ENCODE measurements around the gene COL5A1.

Gene COL5A1

DNA sequence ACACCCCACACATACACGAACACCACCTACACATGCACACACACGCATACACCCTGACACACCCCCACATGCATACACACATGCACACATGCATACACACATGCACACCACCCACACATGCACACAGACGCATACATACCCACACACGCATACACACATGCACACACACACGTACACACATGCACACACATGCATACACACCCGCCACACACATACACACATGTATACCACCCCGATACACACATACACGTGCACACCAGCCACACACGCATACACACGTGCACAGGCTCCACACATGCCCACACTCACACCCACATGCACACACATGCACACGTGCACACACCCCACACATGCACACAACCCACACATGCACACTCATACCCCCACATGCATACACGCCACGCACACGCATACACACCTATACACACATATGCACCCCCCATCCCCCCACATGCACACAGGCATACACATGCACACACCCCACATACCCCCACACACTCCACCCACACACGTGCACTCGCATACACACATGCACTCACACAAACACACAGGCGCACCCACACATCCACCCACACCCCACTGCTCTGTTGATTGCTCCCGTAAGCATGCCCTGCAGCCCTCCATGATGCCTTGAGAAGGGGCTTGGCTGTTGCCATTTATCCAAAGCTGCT lies 119.3 kb downstream of the COL5A1 start:
- TF ChIP-seq, protein P1, sequence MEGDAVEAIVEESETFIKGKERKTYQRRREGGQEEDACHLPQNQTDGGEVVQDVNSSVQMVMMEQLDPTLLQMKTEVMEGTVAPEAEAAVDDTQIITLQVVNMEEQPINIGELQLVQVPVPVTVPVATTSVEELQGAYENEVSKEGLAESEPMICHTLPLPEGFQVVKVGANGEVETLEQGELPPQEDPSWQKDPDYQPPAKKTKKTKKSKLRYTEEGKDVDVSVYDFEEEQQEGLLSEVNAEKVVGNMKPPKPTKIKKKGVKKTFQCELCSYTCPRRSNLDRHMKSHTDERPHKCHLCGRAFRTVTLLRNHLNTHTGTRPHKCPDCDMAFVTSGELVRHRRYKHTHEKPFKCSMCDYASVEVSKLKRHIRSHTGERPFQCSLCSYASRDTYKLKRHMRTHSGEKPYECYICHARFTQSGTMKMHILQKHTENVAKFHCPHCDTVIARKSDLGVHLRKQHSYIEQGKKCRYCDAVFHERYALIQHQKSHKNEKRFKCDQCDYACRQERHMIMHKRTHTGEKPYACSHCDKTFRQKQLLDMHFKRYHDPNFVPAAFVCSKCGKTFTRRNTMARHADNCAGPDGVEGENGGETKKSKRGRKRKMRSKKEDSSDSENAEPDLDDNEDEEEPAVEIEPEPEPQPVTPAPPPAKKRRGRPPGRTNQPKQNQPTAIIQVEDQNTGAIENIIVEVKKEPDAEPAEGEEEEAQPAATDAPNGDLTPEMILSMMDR (IDR thresholded peaks at IDR 0.05; ENCODE audit: control insufficient read depth, insufficient read depth, low read depth, low read length, missing control alignments): no peak
- DNase-seq (ENCODE audit: low read depth): no peak
- no peak overlapping the region for H3K4me3 ChIP-seq (ENCODE audit: control insufficient read depth, low read depth, low read length)

DNA sequence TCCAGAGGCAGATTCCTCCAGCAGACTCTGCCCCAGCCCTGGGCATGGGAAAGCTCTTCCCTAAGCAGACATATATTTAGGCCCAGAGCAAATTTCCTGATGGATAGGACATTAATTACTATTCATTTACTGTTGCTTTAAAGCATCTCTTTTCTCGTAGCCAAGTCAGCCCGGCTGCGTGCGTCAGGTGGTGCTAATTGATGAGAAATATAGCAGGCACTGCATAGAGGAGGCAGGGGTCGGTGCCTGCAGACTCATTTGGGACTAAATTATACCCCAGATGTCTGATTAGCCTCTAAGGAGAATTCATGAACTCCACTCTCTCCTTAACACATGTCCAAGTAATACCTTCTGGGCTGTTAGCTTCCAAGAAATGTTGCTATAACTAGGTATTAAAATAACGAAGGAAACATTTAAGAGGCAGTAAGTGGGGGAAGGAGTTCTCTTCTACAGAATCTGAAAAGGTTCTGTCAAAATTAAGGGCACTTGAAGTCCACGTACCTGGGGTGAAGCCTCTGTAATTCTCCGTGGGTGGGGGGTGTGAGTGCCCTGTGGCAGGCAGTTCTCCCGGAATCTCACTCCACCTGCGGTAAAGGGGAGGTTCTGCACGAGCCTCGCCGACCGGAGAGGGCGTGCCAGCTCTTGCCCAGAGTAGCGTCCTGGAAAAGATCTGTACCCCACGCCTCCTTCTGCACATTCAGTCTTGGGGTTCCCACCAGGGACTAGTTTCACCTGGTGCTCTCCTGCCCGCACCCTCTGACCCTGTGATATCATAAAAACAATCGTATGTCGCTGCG lies 123.1 kb downstream of the COL5A1 start:
- H3K4me3 ChIP-seq (ENCODE audit: control insufficient read depth, low read depth, low read length): no peak overlapping the region
- DNase-seq (ENCODE audit: low read depth): no peak
- TF ChIP-seq, protein P1 (IDR thresholded peaks at IDR 0.05; ENCODE audit: control insufficient read depth, insufficient read depth, low read depth, low read length, missing control alignments): no peak

DNA sequence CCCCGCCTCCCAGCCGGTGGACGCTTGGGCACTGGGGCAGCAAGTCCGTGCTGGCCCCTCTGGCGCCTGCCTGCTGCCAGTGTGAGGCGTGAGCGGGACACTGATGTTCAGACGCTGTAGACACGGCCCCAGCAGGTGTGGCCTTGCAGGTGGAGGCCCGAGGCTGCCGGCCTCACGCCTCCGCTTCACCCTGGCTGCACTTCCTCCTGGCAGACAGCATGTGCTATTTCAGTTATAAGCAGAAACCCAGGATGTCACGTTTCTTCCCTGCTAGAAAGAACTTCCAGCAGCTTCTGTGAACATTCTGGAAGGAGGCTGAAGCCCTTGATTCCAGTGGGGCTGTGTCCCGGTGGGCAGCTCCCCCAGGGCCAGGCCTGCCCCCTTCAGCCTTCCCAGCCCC lies 124.2 kb downstream of the COL5A1 start:
- no peak for DNase-seq (ENCODE audit: low read depth)
- no peak overlapping the region for H3K4me3 ChIP-seq (ENCODE audit: control insufficient read depth, low read depth, low read length)
- TF ChIP-seq, protein P1 (IDR thresholded peaks at IDR 0.05; ENCODE audit: control insufficient read depth, insufficient read depth, low read depth, low read length, missing control alignments): no peak

DNA sequence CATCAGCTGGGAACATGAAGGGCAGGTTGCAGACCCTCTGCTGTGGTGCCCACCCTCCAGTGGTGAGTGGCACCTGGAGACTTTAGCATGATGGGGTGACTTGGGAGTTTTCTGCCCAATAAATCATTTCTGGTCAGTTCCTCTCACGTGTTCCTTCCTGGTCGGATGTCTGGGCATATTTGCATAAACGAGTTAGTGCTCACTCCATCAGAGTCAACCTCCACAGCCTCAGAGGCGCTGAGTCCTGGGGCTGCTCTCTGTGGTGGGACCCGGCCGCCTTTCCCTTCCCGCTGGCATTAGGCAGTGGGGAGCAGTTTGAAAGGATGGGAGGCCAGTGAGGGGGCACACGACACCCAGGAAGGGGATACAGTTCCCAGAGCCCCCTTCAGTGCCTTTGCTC lies 125.0 kb downstream of the COL5A1 start:
- TF ChIP-seq, protein P1 (IDR thresholded peaks at IDR 0.05; ENCODE audit: control insufficient read depth, insufficient read depth, low read depth, low read length, missing control alignments): no peak
- DNase-seq (ENCODE audit: low read depth): no peak
- no peak overlapping the region for H3K4me3 ChIP-seq (ENCODE audit: control insufficient read depth, low read depth, low read length)

DNA sequence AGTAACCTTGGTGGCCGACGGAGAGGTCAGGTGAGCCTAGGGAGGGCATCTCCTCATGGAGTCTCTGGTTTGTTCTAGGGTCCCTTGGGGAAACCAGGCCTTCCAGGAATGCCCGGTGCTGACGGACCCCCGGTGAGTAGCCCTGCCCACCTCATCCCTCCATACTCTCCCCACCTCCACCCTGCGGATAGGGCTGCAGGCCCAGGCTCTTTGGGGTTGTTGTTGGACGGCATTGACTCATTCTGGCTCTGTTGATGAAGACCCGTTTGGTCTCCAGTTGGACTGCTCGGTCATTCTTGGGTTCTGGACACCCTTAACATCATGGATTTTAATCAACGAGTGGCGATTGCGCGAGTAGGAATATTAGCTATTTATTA lies 126.7 kb downstream of the COL5A1 start:
- TF ChIP-seq, protein P1 (IDR thresholded peaks at IDR 0.05; ENCODE audit: control insufficient read depth, insufficient read depth, low read depth, low read length, missing control alignments): no peak
- no peak for DNase-seq (ENCODE audit: low read depth)
- no peak overlapping the region for H3K4me3 ChIP-seq (ENCODE audit: control insufficient read depth, low read depth, low read length)

DNA sequence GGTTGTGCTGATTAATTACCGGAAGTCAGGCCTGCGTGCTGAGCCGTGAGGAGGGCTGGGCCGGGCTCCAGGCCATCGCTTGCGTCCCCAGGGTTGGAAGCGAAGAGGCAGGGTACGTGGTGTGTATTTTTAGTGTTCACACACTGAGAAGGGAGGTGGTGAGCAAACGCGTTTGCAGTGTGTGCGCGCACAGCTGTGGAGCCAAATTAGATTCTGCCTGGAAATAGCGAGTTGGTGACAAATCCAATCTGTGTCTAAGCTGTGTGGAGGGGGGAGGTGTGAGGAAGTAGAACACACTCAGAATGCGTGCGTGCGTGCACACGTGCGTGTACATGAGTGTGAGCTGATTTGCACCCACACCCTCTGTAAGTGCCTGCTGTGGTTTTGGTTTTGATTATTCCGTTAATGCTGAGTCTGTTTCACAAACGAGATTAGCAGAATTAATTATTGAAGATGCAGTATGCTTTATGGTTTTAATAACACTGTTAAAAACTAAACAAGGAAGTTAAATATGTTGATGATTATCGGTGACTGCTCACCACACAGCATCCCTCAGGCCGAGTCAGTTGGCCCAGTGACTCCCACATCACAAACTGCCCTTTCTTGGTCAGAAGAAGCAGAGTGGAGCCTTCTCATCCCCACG lies 127.2 kb downstream of the COL5A1 start:
- H3K4me3 ChIP-seq (ENCODE audit: control insufficient read depth, low read depth, low read length): no peak overlapping the region
- TF ChIP-seq, protein P1 (IDR thresholded peaks at IDR 0.05; ENCODE audit: control insufficient read depth, insufficient read depth, low read depth, low read length, missing control alignments): no peak
- no peak for DNase-seq (ENCODE audit: low read depth)
